ENCODE measurements around the gene BPIFA2.

Gene BPIFA2

GRCh38 chr20:33160681-33161080 is 7.3 kb upstream of the BPIFA2 start:
- no peaks in the 10 kb centered on the region for H3K27me3 ChIP-seq (ENCODE audit: insufficient read depth, insufficient read length)
- TF ChIP-seq SUZ12 (IDR thresholded peaks at IDR 0.05; ENCODE audit: extremely low read depth, insufficient read depth, insufficient read length) (no peak), YY1 (IDR thresholded peaks at IDR 0.05; ENCODE audit: insufficient read depth, insufficient read length) (no peak), ZNF274 (IDR thresholded peaks at IDR 0.05; ENCODE audit: low read depth, low read length) (no peak)
- H3K36me3 ChIP-seq (ENCODE audit: insufficient read depth, insufficient read length, low read length) = no peaks in the 10 kb centered on the region
- H3K4me3 ChIP-seq (ENCODE audit: insufficient read length, low read depth) = no peak overlapping the region
- peaks cover 2% of the 10 kb centered on the region for H3K4me1 ChIP-seq (ENCODE audit: insufficient read depth, insufficient read length)
- no peaks in the 10 kb centered on the region for H3K9me3 ChIP-seq (ENCODE audit: insufficient read depth, low read length)
- DNase-seq (ENCODE audit: low read depth, low spot score) = no peak
- H3K9ac ChIP-seq (ENCODE audit: insufficient read length, low read depth) = no peak overlapping the region

DNA sequence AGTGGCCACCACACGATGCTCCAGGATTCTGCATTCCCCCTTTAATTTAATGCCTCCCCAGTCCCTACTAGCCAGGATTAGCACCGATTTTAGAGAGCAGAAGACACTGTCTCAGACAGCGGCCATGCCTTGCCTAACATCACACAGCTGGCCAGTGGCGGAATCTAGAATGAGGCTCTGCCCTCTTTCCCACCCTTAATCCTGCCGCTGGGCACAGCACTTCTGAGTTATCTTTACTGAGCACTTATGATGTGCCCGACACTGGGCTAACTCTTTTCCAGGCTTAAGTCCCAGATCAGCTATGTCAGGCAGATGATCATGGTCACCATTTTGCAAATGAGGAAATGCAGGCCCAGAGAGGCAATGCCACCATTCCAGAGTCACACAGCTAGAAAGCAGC is 5.6 kb upstream of the BPIFA2 start:
- H3K27me3 ChIP-seq (ENCODE audit: insufficient read depth, insufficient read length) = no peaks in the 10 kb centered on the region
- H3K9ac ChIP-seq (ENCODE audit: insufficient read length, low read depth) = no peak overlapping the region
- H3K9me3 ChIP-seq (ENCODE audit: insufficient read depth, low read length) = no peaks in the 10 kb centered on the region
- no peak for TF ChIP-seq ZNF274 (IDR thresholded peaks at IDR 0.05; ENCODE audit: low read depth, low read length)
- TF ChIP-seq YY1 (IDR thresholded peaks at IDR 0.05; ENCODE audit: insufficient read depth, insufficient read length) = no peak
- TF ChIP-seq SUZ12 (IDR thresholded peaks at IDR 0.05; ENCODE audit: extremely low read depth, insufficient read depth, insufficient read length) = no peak
- no peak for DNase-seq (ENCODE audit: low read depth, low spot score)
- no peaks in the 10 kb centered on the region for H3K36me3 ChIP-seq (ENCODE audit: insufficient read depth, insufficient read length, low read length)
- peaks cover 2% of the 10 kb centered on the region for H3K4me1 ChIP-seq (ENCODE audit: insufficient read depth, insufficient read length)
- H3K4me3 ChIP-seq (ENCODE audit: insufficient read length, low read depth) = no peak overlapping the region

DNA sequence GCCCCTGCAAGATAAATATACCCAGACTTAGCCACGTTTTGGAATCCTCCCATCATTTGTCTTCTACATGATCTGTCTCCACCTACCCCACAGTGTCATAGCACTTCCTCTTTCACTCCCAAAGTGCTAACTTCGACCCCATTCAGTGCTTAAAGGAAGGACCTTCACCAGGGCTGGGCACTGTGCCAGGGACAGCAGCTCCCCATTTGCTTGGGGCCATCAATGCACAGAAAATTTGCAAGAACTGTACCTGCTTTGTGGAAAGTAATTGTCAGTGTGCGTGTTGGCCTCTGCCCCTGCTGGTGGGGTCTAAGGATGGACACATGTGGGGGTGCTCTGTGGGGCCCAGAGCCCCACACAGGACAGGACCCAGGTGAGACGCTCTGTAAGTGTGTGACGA is 5.2 kb upstream of the BPIFA2 start:
- TF ChIP-seq SUZ12 (IDR thresholded peaks at IDR 0.05; ENCODE audit: extremely low read depth, insufficient read depth, insufficient read length) (no peak), ZNF274 (IDR thresholded peaks at IDR 0.05; ENCODE audit: low read depth, low read length) (no peak), YY1 (IDR thresholded peaks at IDR 0.05; ENCODE audit: insufficient read depth, insufficient read length) (no peak)
- Histone ChIP-seq H3K4me1 (ENCODE audit: insufficient read depth, insufficient read length) (peaks cover 2% of the 10 kb centered on the region), H3K9ac (ENCODE audit: insufficient read length, low read depth) (no peak overlapping the region)

GRCh38 chr20:33163856-33164762 is 3.9 kb upstream of the BPIFA2 start:
- no peaks in the 10 kb centered on the region for H3K27me3 ChIP-seq (ENCODE audit: insufficient read depth, insufficient read length)
- H3K36me3 ChIP-seq (ENCODE audit: insufficient read depth, insufficient read length, low read length) = no peaks in the 10 kb centered on the region
- no peak for DNase-seq (ENCODE audit: low read depth, low spot score)
- H3K4me3 ChIP-seq (ENCODE audit: insufficient read length, low read depth) = no peak overlapping the region
- no peaks in the 10 kb centered on the region for H3K4me1 ChIP-seq (ENCODE audit: insufficient read depth, insufficient read length)
- TF ChIP-seq YY1 (IDR thresholded peaks at IDR 0.05; ENCODE audit: insufficient read depth, insufficient read length) (no peak), SUZ12 (IDR thresholded peaks at IDR 0.05; ENCODE audit: extremely low read depth, insufficient read depth, insufficient read length) (no peak), ZNF274 (IDR thresholded peaks at IDR 0.05; ENCODE audit: low read depth, low read length) (no peak)
- H3K9me3 ChIP-seq (ENCODE audit: insufficient read depth, low read length) = peaks cover 7% of the 10 kb centered on the region
- H3K9ac ChIP-seq (ENCODE audit: insufficient read length, low read depth) = no peak overlapping the region

More for the DNA sequence above, 5.2 kb upstream of the BPIFA2 start:
- Histone ChIP-seq H3K36me3 (ENCODE audit: insufficient read depth, insufficient read length, low read length) (no peaks in the 10 kb centered on the region), H3K27me3 (ENCODE audit: insufficient read depth, insufficient read length) (no peaks in the 10 kb centered on the region), H3K4me3 (ENCODE audit: insufficient read length, low read depth) (no peak overlapping the region), H3K9me3 (ENCODE audit: insufficient read depth, low read length) (no peaks in the 10 kb centered on the region; the same call in 1 of the 2 replicates)
- no peak for DNase-seq (ENCODE audit: low read depth, low spot score)

GRCh38 chr20:33164763-33165095 is 3.2 kb upstream of the BPIFA2 start:
- no peaks in the 10 kb centered on the region for H3K4me1 ChIP-seq (ENCODE audit: insufficient read depth, insufficient read length)
- no peak for DNase-seq (ENCODE audit: low read depth, low spot score)
- no peaks in the 10 kb centered on the region for H3K36me3 ChIP-seq (ENCODE audit: insufficient read depth, insufficient read length, low read length)
- TF ChIP-seq YY1 (IDR thresholded peaks at IDR 0.05; ENCODE audit: insufficient read depth, insufficient read length) = no peak
- TF ChIP-seq ZNF274 (IDR thresholded peaks at IDR 0.05; ENCODE audit: low read depth, low read length) = no peak
- no peak for TF ChIP-seq SUZ12 (IDR thresholded peaks at IDR 0.05; ENCODE audit: extremely low read depth, insufficient read depth, insufficient read length)
- no peak overlapping the region for H3K4me3 ChIP-seq (ENCODE audit: insufficient read length, low read depth)
- no peaks in the 10 kb centered on the region for H3K27me3 ChIP-seq (ENCODE audit: insufficient read depth, insufficient read length)
- H3K9ac ChIP-seq (ENCODE audit: insufficient read length, low read depth) = no peak overlapping the region
- H3K9me3 ChIP-seq (ENCODE audit: insufficient read depth, low read length) = peaks cover 12% of the 10 kb centered on the region

GRCh38 chr20:33165416-33166055 is 2.4 kb upstream of the BPIFA2 start:
- no peaks in the 10 kb centered on the region for H3K4me1 ChIP-seq (ENCODE audit: insufficient read depth, insufficient read length)
- DNase-seq (ENCODE audit: low read depth, low spot score) = no peak
- H3K9ac ChIP-seq (ENCODE audit: insufficient read length, low read depth) = no peak overlapping the region
- peaks cover 12% of the 10 kb centered on the region for H3K9me3 ChIP-seq (ENCODE audit: insufficient read depth, low read length)
- TF ChIP-seq ZNF274 (IDR thresholded peaks at IDR 0.05; ENCODE audit: low read depth, low read length) (no peak), YY1 (IDR thresholded peaks at IDR 0.05; ENCODE audit: insufficient read depth, insufficient read length) (no peak), SUZ12 (IDR thresholded peaks at IDR 0.05; ENCODE audit: extremely low read depth, insufficient read depth, insufficient read length) (no peak)
- H3K27me3 ChIP-seq (ENCODE audit: insufficient read depth, insufficient read length) = no peaks in the 10 kb centered on the region
- H3K4me3 ChIP-seq (ENCODE audit: insufficient read length, low read depth) = no peak overlapping the region
- no peaks in the 10 kb centered on the region for H3K36me3 ChIP-seq (ENCODE audit: insufficient read depth, insufficient read length, low read length)

- H3K9ac ChIP-seq (ENCODE audit: insufficient read length, low read depth) = no peak overlapping the region
- H3K27me3 ChIP-seq (ENCODE audit: insufficient read depth, insufficient read length) = no peaks in the 10 kb centered on the region
- H3K9me3 ChIP-seq (ENCODE audit: insufficient read depth, low read length) = peaks cover 12% of the 10 kb centered on the region
These were observed 1.3 kb upstream of the BPIFA2 start for GRCh38 chr20:33166533-33167113.

More at GRCh38 chr20:33166533-33167113, 1.3 kb upstream of the BPIFA2 start:
- no peak for DNase-seq (ENCODE audit: low read depth, low spot score)
- no peaks in the 10 kb centered on the region for H3K36me3 ChIP-seq (ENCODE audit: insufficient read depth, insufficient read length, low read length)
- TF ChIP-seq SUZ12 (IDR thresholded peaks at IDR 0.05; ENCODE audit: extremely low read depth, insufficient read depth, insufficient read length) = no peak
- TF ChIP-seq YY1 (IDR thresholded peaks at IDR 0.05; ENCODE audit: insufficient read depth, insufficient read length) = no peak
- TF ChIP-seq ZNF274 (IDR thresholded peaks at IDR 0.05; ENCODE audit: low read depth, low read length) = no peak
- no peak overlapping the region for H3K4me3 ChIP-seq (ENCODE audit: insufficient read length, low read depth)
- H3K4me1 ChIP-seq (ENCODE audit: insufficient read depth, insufficient read length) = no peaks in the 10 kb centered on the region

Data from NT2/D1 (cell line).